ENCODE results near the gene COX6B1. TPM values are rescaled to one million over a fixed set of nuclear protein-coding genes. Genes with fewer than 3 reads are reported as not detected.
"Not testable (repeated sequence)": the region's sequence is repeated elsewhere in the genome, so short reads cannot be mapped to it uniquely, and the experiment has no call there.

Gene COX6B1
- polyA plus RNA-seq (2012; ENCODE audit: missing spikeins): 750 TPM

GRCh38 chr19:35648017-35648961, at the start of gene COX6B1:
TSS of gene COX6B1 (plus strand) at chr19:35648323. CDS start at chr19:35651244, 2,921 bp downstream.
- DNase-seq (ENCODE audit: insufficient read length): peak; percentile 96
- TF ChIP-seq POLR2A (IDR thresholded peaks at IDR 0.05; ENCODE audit: low read depth, low read length) (peak; percentile 92), POLR2AphosphoS5 (IDR thresholded peaks at IDR 0.05; ENCODE audit: low read depth, low read length) (peak; percentile 94), TAF1 (IDR thresholded peaks at IDR 0.05; ENCODE audit: borderline replicate concordance, low read depth, low read length) (peak; percentile 90)
- peak; percentile 96 for FAIRE-seq

GRCh38 chr19:35601971-35602370, 46.2 kb upstream of the COX6B1 start:
- TF ChIP-seq POLR2AphosphoS5 (IDR thresholded peaks at IDR 0.05; ENCODE audit: low read depth, low read length) (no peak), POLR2A (IDR thresholded peaks at IDR 0.05; ENCODE audit: low read depth, low read length) (no peak), TAF1 (IDR thresholded peaks at IDR 0.05; ENCODE audit: borderline replicate concordance, low read depth, low read length) (no peak)
- no peak for FAIRE-seq
- DNase-seq (ENCODE audit: insufficient read length): no peak

GRCh38 chr19:35604436-35604835, 43.7 kb upstream of the COX6B1 start:
- not testable (repeated sequence) for DNase-seq (ENCODE audit: insufficient read length); FAIRE-seq

GRCh38 chr19:35607170-35607569, 41.0 kb upstream of the COX6B1 start:
- DNase-seq (ENCODE audit: insufficient read length); FAIRE-seq: not testable (repeated sequence)

- FAIRE-seq: no peak
Measured at GRCh38 chr19:35607661-35608060, 40.5 kb upstream of the COX6B1 start.

GRCh38 chr19:35608251-35608650, 39.9 kb upstream of the COX6B1 start:
- no peak for FAIRE-seq
- no peak for DNase-seq (ENCODE audit: insufficient read length)
- TF ChIP-seq TAF1 (IDR thresholded peaks at IDR 0.05; ENCODE audit: borderline replicate concordance, low read depth, low read length) (no peak), POLR2AphosphoS5 (IDR thresholded peaks at IDR 0.05; ENCODE audit: low read depth, low read length) (no peak), POLR2A (IDR thresholded peaks at IDR 0.05; ENCODE audit: low read depth, low read length) (no peak)

More at GRCh38 chr19:35607661-35608060, 40.5 kb upstream of the COX6B1 start:
- no peak for DNase-seq (ENCODE audit: insufficient read length)
- no peak for TF ChIP-seq POLR2A (IDR thresholded peaks at IDR 0.05; ENCODE audit: low read depth, low read length)
- no peak for TF ChIP-seq TAF1 (IDR thresholded peaks at IDR 0.05; ENCODE audit: borderline replicate concordance, low read depth, low read length)
- TF ChIP-seq POLR2AphosphoS5 (IDR thresholded peaks at IDR 0.05; ENCODE audit: low read depth, low read length): no peak

GRCh38 chr19:35609851-35610353, 38.2 kb upstream of the COX6B1 start:
- TF ChIP-seq POLR2AphosphoS5 (IDR thresholded peaks at IDR 0.05; ENCODE audit: low read depth, low read length) (0 out of 2 replicates have a peak, but pooled peaks have one; percentile 30), TAF1 (IDR thresholded peaks at IDR 0.05; ENCODE audit: borderline replicate concordance, low read depth, low read length) (0 out of 2 replicates have a peak, but pooled peaks have one; percentile 49), POLR2A (IDR thresholded peaks at IDR 0.05; ENCODE audit: low read depth, low read length) (peak; percentile 55; the same call in 1 of the 2 replicates)
- peak; percentile 80 for FAIRE-seq
- DNase-seq (ENCODE audit: insufficient read length): no peak

- TF ChIP-seq POLR2AphosphoS5 (IDR thresholded peaks at IDR 0.05; ENCODE audit: low read depth, low read length) (no peak), TAF1 (IDR thresholded peaks at IDR 0.05; ENCODE audit: borderline replicate concordance, low read depth, low read length) (no peak), POLR2A (IDR thresholded peaks at IDR 0.05; ENCODE audit: low read depth, low read length) (no peak)
- no peak for DNase-seq (ENCODE audit: insufficient read length)
- FAIRE-seq: no peak
Measured at GRCh38 chr19:35612224-35612558, 35.9 kb upstream of the COX6B1 start.

- peak; percentile 90 for DNase-seq (ENCODE audit: insufficient read length)
- TF ChIP-seq TAF1 (IDR thresholded peaks at IDR 0.05; ENCODE audit: borderline replicate concordance, low read depth, low read length) (peak; percentile 49; the same call in 1 of the 2 replicates), POLR2AphosphoS5 (IDR thresholded peaks at IDR 0.05; ENCODE audit: low read depth, low read length) (peak; percentile 70; the same call in 1 of the 2 replicates), POLR2A (IDR thresholded peaks at IDR 0.05; ENCODE audit: low read depth, low read length) (peak; percentile 83)
- peak; percentile 100 for FAIRE-seq
Measured at GRCh38 chr19:35612559-35613321, 35.4 kb upstream of the COX6B1 start, which contains the start of gene HAUS5. TSS of gene HAUS5 (plus strand) at chr19:35612735. CDS start at chr19:35612795, 60 bp downstream.

GRCh38 chr19:35613574-35613973, 34.5 kb upstream of the COX6B1 start:
- no peak for FAIRE-seq
- no peak for DNase-seq (ENCODE audit: insufficient read length)
- TF ChIP-seq TAF1 (IDR thresholded peaks at IDR 0.05; ENCODE audit: borderline replicate concordance, low read depth, low read length): no peak
- TF ChIP-seq POLR2A (IDR thresholded peaks at IDR 0.05; ENCODE audit: low read depth, low read length): no peak
- no peak for TF ChIP-seq POLR2AphosphoS5 (IDR thresholded peaks at IDR 0.05; ENCODE audit: low read depth, low read length)

- FAIRE-seq (no peak), DNase-seq (ENCODE audit: insufficient read length) (no peak)
- no peak for TF ChIP-seq POLR2A (IDR thresholded peaks at IDR 0.05; ENCODE audit: low read depth, low read length)
- TF ChIP-seq TAF1 (IDR thresholded peaks at IDR 0.05; ENCODE audit: borderline replicate concordance, low read depth, low read length): no peak
- no peak for TF ChIP-seq POLR2AphosphoS5 (IDR thresholded peaks at IDR 0.05; ENCODE audit: low read depth, low read length)
Measured at GRCh38 chr19:35615036-35615435, 33.1 kb upstream of the COX6B1 start.

Measured in GM12892 (cell line).